BJ (cell line): ENCODE measurements around the gene NXNL1. TPM values are rescaled to one million over a fixed set of nuclear protein-coding genes. Genes with fewer than 3 reads are reported as not detected.

Source experiments
- CTCF ChIA-PET: fragments of 350-600 bp; formaldehyde crosslinking; extraction: SDS; loops from one replicate; lab custom pipeline; 2021; ENCODE audit warnings: antibody characterized with exemption, inconsistent platforms; lab: Yijun Ruan, JAX
- POLR2A ChIA-PET: fragments of 300-600 bp; sonication (Branson Sonifier 250); formaldehyde crosslinking; extraction: SDS; loops from one replicate; lab custom pipeline; 2021; ENCODE audit warnings: antibody characterized with exemption; lab: Charles Lee
- DNase-seq: peaks from one replicate; pipeline ENCODE4 v3.0.0-alpha.2; 2011; ENCODE audit warnings: low read depth
- H3K27me3 ChIP-seq: 2 replicates; pipeline ENCODE4 v1.6.0; 2011; ENCODE audit warnings: low read length; ENCODE audit not compliant: control insufficient read depth, insufficient read depth
- H3K36me3 ChIP-seq: 2 replicates; pipeline ENCODE4 v1.5.1; 2011; ENCODE audit warnings: low read length; ENCODE audit not compliant: control insufficient read depth, insufficient read depth
- H3K4me3 ChIP-seq: 2 replicates; pipeline ENCODE4 v1.5.1; 2011; ENCODE audit warnings: low read depth, mild to moderate bottlenecking, control low read depth, low read length
- CTCF ChIP-seq: IDR thresholded peaks from 2 replicates; pipeline ENCODE4 v1.5.1; 2011; ENCODE audit warnings: low read depth, mild to moderate bottlenecking, control low read depth, inconsistent platforms, low read length, moderate library complexity; ENCODE audit not compliant: insufficient read depth
- polyA plus RNA-seq: library from polyadenylated mRNA; depleted of rRNA; stranded (reverse); fragments of >200 nt; gene quantifications from 2 replicates; pipeline ENCODE4 v1.2.3, GENCODE V29; 2011

The NXNL1 gene
- polyA plus RNA-seq, 1 experiment: not detected

- H3K4me3 ChIP-seq: no peak overlapping the region
- TF ChIP-seq CTCF: no peak
- ChIA-PET CTCF (interaction anchor here (0.6 to 3.8 kb wide), 16 partner anchors 9 to 463 kb away, joined by 3 to 23 read pairs (median 4); partner anchors contain the start of gene CCDC194), POLR2A (interaction anchor here (0.6 kb wide), 1 partner anchor 132 kb away, joined by 5 read pairs; the partner anchor contains the start of gene ANO8)
- no peaks in the 10 kb centered on the region for H3K36me3 ChIP-seq
- no peaks in the 10 kb centered on the region for H3K27me3 ChIP-seq
- DNase-seq: no peak
Measured at GRCh38 chr19:17466487-17466850, 5.7 kb upstream of the NXNL1 start.

- H3K4me3 ChIP-seq: no peak overlapping the region
- ChIA-PET CTCF (interaction anchor here (0.6 to 1.5 kb wide), 3 partner anchors 15 to 46 kb away, joined by 3 to 4 read pairs (median 4); no protein-coding TSS in a partner anchor), POLR2A (interaction anchor here (0.9 kb wide), 1 partner anchor 29 kb away, joined by 14 read pairs; no protein-coding TSS in a partner anchor)
- peaks cover 9% of the 10 kb centered on the region for H3K27me3 ChIP-seq
- H3K36me3 ChIP-seq: no peaks in the 10 kb centered on the region
- DNase-seq: no peak
- no peak for TF ChIP-seq CTCF
Measured at GRCh38 chr19:17458970-17459369, 1.8 kb downstream of the NXNL1 start.

- ChIA-PET CTCF (interaction anchor here (1.0 to 1.3 kb wide), 3 partner anchors 8 to 317 kb away, joined by 3 read pairs; no protein-coding TSS in a partner anchor), POLR2A (no interaction called here)
- H3K27me3 ChIP-seq: peaks cover 9% of the 10 kb centered on the region
- DNase-seq: no peak
- no peak for TF ChIP-seq CTCF
- no peaks in the 10 kb centered on the region for H3K36me3 ChIP-seq
- H3K4me3 ChIP-seq: no peak overlapping the region
Measured at GRCh38 chr19:17457616-17458015, 3.1 kb downstream of the NXNL1 start.

- Histone ChIP-seq H3K4me3 (no peak overlapping the region), H3K36me3 (no peaks in the 10 kb centered on the region), H3K27me3 (peaks cover 9% of the 10 kb centered on the region)
- no peak for DNase-seq
- CTCF ChIA-PET: no interaction called here
- no peak for TF ChIP-seq CTCF
- POLR2A ChIA-PET: interaction anchor here (0.6 kb wide), 1 partner anchor 15 kb away, joined by 4 read pairs; no protein-coding TSS in a partner anchor
Measured at GRCh38 chr19:17456127-17456526, 4.6 kb downstream of the NXNL1 start.

- H3K27me3 ChIP-seq: peaks cover 9% of the 10 kb centered on the region
- DNase-seq: no peak
- TF ChIP-seq CTCF: no peak
- ChIA-PET POLR2A (interaction anchor here (0.6 kb wide), 1 partner anchor 14 kb away, joined by 4 read pairs; no protein-coding TSS in a partner anchor), CTCF (interaction anchor here (3.5 kb wide), 1 partner anchor 11 kb away, joined by 23 read pairs; no protein-coding TSS in a partner anchor)
- no peaks in the 10 kb centered on the region for H3K36me3 ChIP-seq
- H3K4me3 ChIP-seq: no peak overlapping the region
Measured at GRCh38 chr19:17455308-17456123, 5.2 kb downstream of the NXNL1 start.
